SIG-M5 (cell line): ENCODE results near the gene CCNYL1.
A peak's percentile ranks its signal among the peaks of the same experiment; 100 is the strongest.
"Not testable (repeated sequence)": the region's sequence is repeated elsewhere in the genome, so short reads cannot be mapped to it uniquely, and the experiment has no call there.

Experiments
- DNase-seq: peaks from one replicate; lab custom pipeline; 2025; lab: John Stamatoyannopoulos, UW

Gene CCNYL1

GRCh38 chr2:207734636-207735512, 23.4 kb downstream of the CCNYL1 start:
- no peak for DNase-seq

- not testable (repeated sequence) for DNase-seq
Measured at GRCh38 chr2:207735513-207735859, 24.0 kb downstream of the CCNYL1 start.

- no peak for DNase-seq
Measured at GRCh38 chr2:207743514-207743913, 32.1 kb downstream of the CCNYL1 start.

GRCh38 chr2:207744050-207744449, 32.6 kb downstream of the CCNYL1 start:
- no peak for DNase-seq

- no peak for DNase-seq
Measured at GRCh38 chr2:207744451-207744850, 33.0 kb downstream of the CCNYL1 start.

GRCh38 chr2:207746131-207746530, 34.7 kb downstream of the CCNYL1 start:
- peak; percentile 13 for DNase-seq

- DNase-seq = no peak
Measured at GRCh38 chr2:207747653-207748560, 36.5 kb downstream of the CCNYL1 start.

GRCh38 chr2:207748993-207749392, 37.6 kb downstream of the CCNYL1 start:
- DNase-seq = no peak

- no peak for DNase-seq
Measured at GRCh38 chr2:207749873-207750272, 38.4 kb downstream of the CCNYL1 start.

GRCh38 chr2:207750345-207750744, 38.9 kb downstream of the CCNYL1 start:
- DNase-seq = no peak

GRCh38 chr2:207750876-207751275, 39.4 kb downstream of the CCNYL1 start:
- DNase-seq = no peak

- DNase-seq = not testable (repeated sequence)
Measured at GRCh38 chr2:207753688-207754087, 42.2 kb downstream of the CCNYL1 start.

- DNase-seq = no peak
Measured at GRCh38 chr2:207754498-207755383, 43.3 kb downstream of the CCNYL1 start.

- no peak for DNase-seq
Measured at GRCh38 chr2:207758025-207758424, 46.6 kb downstream of the CCNYL1 start.

GRCh38 chr2:207759890-207760289, 48.5 kb downstream of the CCNYL1 start:
- no peak for DNase-seq

GRCh38 chr2:207760453-207760852, 49.0 kb downstream of the CCNYL1 start:
- DNase-seq = no peak

GRCh38 chr2:207761426-207761825, 50.0 kb downstream of the CCNYL1 start:
- DNase-seq = not testable (repeated sequence)

GRCh38 chr2:207762146-207762545, 50.7 kb downstream of the CCNYL1 start:
- DNase-seq = no peak

- DNase-seq = no peak
Measured at GRCh38 chr2:207763303-207763917, 52.0 kb downstream of the CCNYL1 start.

- no peak for DNase-seq
Measured at GRCh38 chr2:207764096-207764630, 52.7 kb downstream of the CCNYL1 start.

GRCh38 chr2:207765547-207765946, 54.1 kb downstream of the CCNYL1 start:
- no peak for DNase-seq
